Measurements from ENCODE around the gene KCNN4.
"Not testable (repeated sequence)": the region's sequence is repeated elsewhere in the genome, so short reads cannot be mapped to it uniquely, and the experiment has no call there.

- not testable (repeated sequence) for TF ChIP-seq CTCF (IDR thresholded peaks at IDR 0.05; ENCODE audit: insufficient read depth, low read length, poor library complexity, severe bottlenecking); EZH2phosphoT487 (conservative IDR thresholded peaks at IDR 0.05; ENCODE audit: low read length)
Measured at GRCh38 chr19:43806401-43806800, 25.6 kb upstream of the KCNN4 start.
